VCaP (cell line): Measurements from ENCODE around the gene TGM2.

Source experiments
- H3K27ac ChIP-seq: fragments of 450-650 bp; 2 replicates; pipeline ENCODE4 v1.5.1; 2017
- CTCF ChIP-seq: fragments of 450-650 bp; conservative IDR thresholded peaks from 2 replicates; pipeline ENCODE4 v1.5.1; 2017; ENCODE audit warnings: mild to moderate bottlenecking, moderate library complexity

TGM2 gene

GRCh38 chr20:38193586-38194105 is 28.6 kb upstream of the TGM2 start:
- no peak overlapping the region for H3K27ac ChIP-seq
- TF ChIP-seq CTCF = no peak

- no peak for TF ChIP-seq CTCF
- H3K27ac ChIP-seq = no peak overlapping the region
Observed at GRCh38 chr20:38192323-38192885, 27.3 kb upstream of the TGM2 start.

GRCh38 chr20:38191654-38192053 is 26.6 kb upstream of the TGM2 start:
- H3K27ac ChIP-seq = no peak overlapping the region

GRCh38 chr20:38190936-38191371 is 25.9 kb upstream of the TGM2 start:
- TF ChIP-seq CTCF = no peak
- no peak overlapping the region for H3K27ac ChIP-seq

More at GRCh38 chr20:38191654-38192053, 26.6 kb upstream of the TGM2 start:
- no peak for TF ChIP-seq CTCF

- no peak for TF ChIP-seq CTCF
- H3K27ac ChIP-seq = no peak overlapping the region
Observed at GRCh38 chr20:38190166-38190565, 25.1 kb upstream of the TGM2 start.

GRCh38 chr20:38187517-38187916 is 22.4 kb upstream of the TGM2 start:
- H3K27ac ChIP-seq = no peak overlapping the region

GRCh38 chr20:38186788-38187221 is 21.7 kb upstream of the TGM2 start:
- no peak for TF ChIP-seq CTCF
- H3K27ac ChIP-seq = no peak overlapping the region

More at GRCh38 chr20:38187517-38187916, 22.4 kb upstream of the TGM2 start:
- TF ChIP-seq CTCF = no peak
